Measurements from ENCODE around the gene GPX5.

GPX5 gene

DNA sequence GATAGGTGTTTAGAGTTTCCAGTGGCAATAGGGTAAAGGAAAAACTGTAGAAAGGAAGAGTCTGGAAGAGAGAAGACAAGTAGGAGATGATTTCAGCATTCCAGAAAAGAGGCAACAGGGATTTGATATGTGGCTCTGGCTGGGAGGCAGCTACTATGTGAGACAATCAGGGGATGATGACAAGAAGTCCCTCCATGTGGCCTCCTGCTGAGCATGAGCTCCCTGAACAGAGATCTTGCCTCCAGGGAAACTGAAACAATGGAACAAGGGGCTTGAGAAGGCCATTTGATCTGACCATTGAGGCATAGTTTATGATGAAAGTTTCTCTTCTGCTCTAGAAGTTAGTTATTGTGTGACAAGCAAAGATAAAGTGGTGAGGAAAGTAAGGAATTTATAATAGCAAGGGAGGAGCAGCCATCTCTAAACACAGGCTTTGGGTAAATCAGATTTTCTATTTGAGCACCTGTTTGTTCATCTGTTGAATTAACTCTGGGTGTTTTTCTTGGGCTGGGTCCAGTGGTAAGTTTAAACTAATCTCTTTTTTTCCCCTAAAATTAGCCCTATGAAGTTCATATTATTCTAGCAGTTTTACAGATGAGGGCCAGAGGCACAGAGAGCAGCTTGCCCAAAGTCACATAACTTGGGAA is 3.0 kb upstream of the GPX5 start:
- Histone ChIP-seq H3K4me3 (no peak overlapping the region), H3K9me3 (no peaks in the 10 kb centered on the region), H3K36me3 (no peaks in the 10 kb centered on the region), H3K27me3 (peaks cover 0 to 5% of the 10 kb centered on the region in 2 donors), H3K27ac (no peak overlapping the region), H3K4me1 (no peaks in the 10 kb centered on the region)
- intact Hi-C loops (cut with DNase I; ENCODE audit: low total_unique reads), result no loop called here
- DNase-seq, result no peak
- TF ChIP-seq, protein P1, sequence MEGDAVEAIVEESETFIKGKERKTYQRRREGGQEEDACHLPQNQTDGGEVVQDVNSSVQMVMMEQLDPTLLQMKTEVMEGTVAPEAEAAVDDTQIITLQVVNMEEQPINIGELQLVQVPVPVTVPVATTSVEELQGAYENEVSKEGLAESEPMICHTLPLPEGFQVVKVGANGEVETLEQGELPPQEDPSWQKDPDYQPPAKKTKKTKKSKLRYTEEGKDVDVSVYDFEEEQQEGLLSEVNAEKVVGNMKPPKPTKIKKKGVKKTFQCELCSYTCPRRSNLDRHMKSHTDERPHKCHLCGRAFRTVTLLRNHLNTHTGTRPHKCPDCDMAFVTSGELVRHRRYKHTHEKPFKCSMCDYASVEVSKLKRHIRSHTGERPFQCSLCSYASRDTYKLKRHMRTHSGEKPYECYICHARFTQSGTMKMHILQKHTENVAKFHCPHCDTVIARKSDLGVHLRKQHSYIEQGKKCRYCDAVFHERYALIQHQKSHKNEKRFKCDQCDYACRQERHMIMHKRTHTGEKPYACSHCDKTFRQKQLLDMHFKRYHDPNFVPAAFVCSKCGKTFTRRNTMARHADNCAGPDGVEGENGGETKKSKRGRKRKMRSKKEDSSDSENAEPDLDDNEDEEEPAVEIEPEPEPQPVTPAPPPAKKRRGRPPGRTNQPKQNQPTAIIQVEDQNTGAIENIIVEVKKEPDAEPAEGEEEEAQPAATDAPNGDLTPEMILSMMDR (IDR thresholded peaks at IDR 0.05), result no peak

DNA sequence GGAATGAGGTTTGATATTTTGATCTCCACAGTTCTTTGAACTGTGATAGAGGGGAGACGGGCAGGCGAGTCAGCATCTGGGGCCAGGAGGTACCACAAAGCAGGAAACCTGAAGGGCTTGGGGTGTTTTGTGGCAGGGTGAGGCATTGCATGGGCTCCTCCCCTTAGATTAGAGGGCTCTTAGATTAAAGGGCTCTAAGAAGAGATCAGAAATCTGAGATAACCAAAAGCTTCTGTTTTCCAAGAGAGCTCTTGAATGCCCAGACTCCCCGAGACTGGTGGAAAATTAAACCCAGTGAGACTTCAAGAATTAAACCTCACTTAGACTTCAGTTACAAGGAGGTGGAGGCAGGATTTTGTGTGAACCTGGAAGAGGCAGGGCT is 2.4 kb upstream of the GPX5 start:
- no peaks in the 10 kb centered on the region for H3K36me3 ChIP-seq
- no peaks in the 10 kb centered on the region for H3K9me3 ChIP-seq
- intact Hi-C loops (cut with DNase I; ENCODE audit: low total_unique reads), result no loop called here
- H3K27ac ChIP-seq, result no peak overlapping the region
- no peak overlapping the region for H3K4me3 ChIP-seq
- no peak for DNase-seq
- H3K27me3 ChIP-seq, result peaks cover 0 to 5% of the 10 kb centered on the region in 2 donors
- no peaks in the 10 kb centered on the region for H3K4me1 ChIP-seq
- TF ChIP-seq, protein P1 (IDR thresholded peaks at IDR 0.05), result no peak

DNA sequence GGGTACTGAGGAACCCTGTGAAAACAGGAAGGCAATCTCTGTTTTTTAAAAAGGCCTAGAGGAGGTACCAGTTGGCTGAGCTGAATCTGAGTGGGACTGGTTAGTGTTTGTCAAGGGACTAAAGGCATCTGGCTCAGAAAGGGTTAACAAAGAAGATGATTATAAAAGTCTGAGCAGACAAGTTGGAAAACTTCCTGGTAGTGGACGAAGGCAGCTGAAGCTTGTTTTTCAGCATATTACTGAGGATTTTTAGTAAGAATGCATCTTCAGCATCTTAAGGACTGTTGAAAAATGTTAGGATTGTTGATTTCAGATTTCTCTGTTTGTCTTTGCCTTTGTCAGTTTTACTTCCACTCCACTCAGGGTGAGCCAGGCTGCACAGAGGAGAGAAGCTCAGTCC is 5.1 kb downstream of the GPX5 start:
- Histone ChIP-seq H3K36me3 (no peaks in the 10 kb centered on the region), H3K9me3 (no peaks in the 10 kb centered on the region), H3K4me1 (no peaks in the 10 kb centered on the region), H3K27ac (no peak overlapping the region), H3K27me3 (peaks cover 0 to 3% of the 10 kb centered on the region in 2 donors), H3K4me3 (no peak overlapping the region)
- no peak for DNase-seq
- TF ChIP-seq, protein P1 (IDR thresholded peaks at IDR 0.05), result no peak
- intact Hi-C loops (cut with DNase I; ENCODE audit: low total_unique reads), result no loop called here

DNA sequence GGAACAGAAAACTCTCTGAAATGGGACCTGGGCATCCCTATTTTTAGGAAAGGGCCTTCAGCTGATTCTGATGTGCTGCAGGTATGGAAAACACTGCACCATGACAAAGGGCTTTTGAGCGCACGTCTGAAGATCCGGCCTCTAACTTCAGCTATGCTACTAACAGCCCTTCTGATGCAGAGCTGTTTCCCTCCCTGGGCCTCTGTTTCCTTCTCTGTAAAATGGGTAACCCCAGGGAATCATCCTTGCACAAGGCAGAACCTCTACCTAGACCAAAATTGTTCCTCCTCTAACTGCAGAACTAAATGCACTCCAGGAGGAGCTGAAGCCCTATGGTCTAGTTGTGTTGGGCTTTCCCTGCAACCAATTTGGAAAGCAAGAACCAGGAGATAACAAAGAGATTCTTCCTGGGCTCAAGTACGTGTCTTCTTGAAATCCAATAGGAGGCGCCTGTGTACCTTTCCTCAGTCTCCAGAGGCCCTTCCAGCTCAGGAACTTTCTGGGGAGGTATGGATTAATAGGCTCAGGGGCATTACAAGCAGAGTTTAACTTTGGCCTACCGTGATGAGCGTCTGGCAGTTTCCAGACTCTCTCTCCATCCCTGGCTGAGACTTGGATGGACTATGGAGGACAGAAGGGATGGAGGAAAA is 5.9 kb downstream of the GPX5 start:
- TF ChIP-seq, protein P1 (IDR thresholded peaks at IDR 0.05), result no peak
- no peak for DNase-seq
- Histone ChIP-seq H3K4me1 (no peaks in the 10 kb centered on the region), H3K36me3 (no peaks in the 10 kb centered on the region), H3K4me3 (no peak overlapping the region), H3K9me3 (no peaks in the 10 kb centered on the region), H3K27me3 (no peaks in the 10 kb centered on the region), H3K27ac (no peak overlapping the region)
- intact Hi-C loops (cut with DNase I; ENCODE audit: low total_unique reads), result no loop called here

DNA sequence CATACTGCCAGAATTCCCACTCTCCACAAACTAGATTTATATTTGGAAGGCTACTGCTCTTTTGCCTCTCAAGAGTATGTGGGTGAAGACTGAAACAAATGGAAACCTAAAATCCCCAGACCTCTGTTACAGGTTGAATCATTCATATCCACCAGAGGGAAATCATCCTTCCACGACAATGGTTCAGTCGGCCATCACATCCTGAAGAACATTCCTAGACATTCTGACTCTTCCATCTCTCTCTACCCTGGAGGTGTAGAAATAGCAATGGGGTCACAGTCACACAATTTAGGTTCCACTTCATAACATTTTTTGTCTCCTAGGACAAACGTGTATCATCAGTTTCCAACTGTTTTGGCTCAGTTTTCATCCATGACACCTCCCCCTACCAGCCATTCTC is 8.6 kb downstream of the GPX5 start:
- TF ChIP-seq, protein P1 (IDR thresholded peaks at IDR 0.05), result no peak
- no peaks in the 10 kb centered on the region for H3K9me3 ChIP-seq
- H3K27me3 ChIP-seq, result peaks cover 0 to 12% of the 10 kb centered on the region in 2 donors
- no peaks in the 10 kb centered on the region for H3K36me3 ChIP-seq
- no peak overlapping the region for H3K27ac ChIP-seq
- intact Hi-C loops (cut with DNase I; ENCODE audit: low total_unique reads), result no loop called here
- H3K4me1 ChIP-seq, result no peaks in the 10 kb centered on the region
- DNase-seq, result no peak
- H3K4me3 ChIP-seq, result no peak overlapping the region
